BLaER1 (cell line): ENCODE measurements around the gene MYL7.
"Not testable (repeated sequence)": the region's sequence is repeated elsewhere in the genome, so short reads cannot be mapped to it uniquely, and the experiment has no call there.

Experiments used
- H3K27ac ChIP-seq: shearing (Covaris generic); formaldehyde crosslinking; 2 replicates; pipeline ENCODE4 v1.8.1; 2022
- H3K27me3 ChIP-seq: shearing (Covaris generic); formaldehyde crosslinking; 2 replicates; pipeline ENCODE4 v1.8.1; 2022
- H3K36me3 ChIP-seq: shearing (Covaris generic); formaldehyde crosslinking; 2 replicates; pipeline ENCODE4 v1.8.1; 2022
- H3K4me1 ChIP-seq: shearing (Covaris generic); formaldehyde crosslinking; 2 replicates; pipeline ENCODE4 v1.8.1; 2022
- H3K4me2 ChIP-seq: shearing (Covaris generic); formaldehyde crosslinking; 2 replicates; pipeline ENCODE4 v1.8.1; 2022
- H3K4me3 ChIP-seq: shearing (Covaris generic); formaldehyde crosslinking; 2 replicates; pipeline ENCODE4 v1.8.1; 2022
- H3K9ac ChIP-seq: shearing (Covaris generic); formaldehyde crosslinking; 2 replicates; pipeline ENCODE4 v1.8.1; 2022
- H3K9me3 ChIP-seq: shearing (Covaris generic); formaldehyde crosslinking; 2 replicates; pipeline ENCODE4 v1.8.1; 2022
- H4K20me1 ChIP-seq: shearing (Covaris generic); formaldehyde crosslinking; 2 replicates; pipeline ENCODE4 v1.8.1; 2022
- Cebpa-rat ChIP-seq: shearing (Covaris generic); IDR thresholded peaks from 2 replicates; pipeline ENCODE4 v1.8.1; 2022

MYL7 gene

DNA sequence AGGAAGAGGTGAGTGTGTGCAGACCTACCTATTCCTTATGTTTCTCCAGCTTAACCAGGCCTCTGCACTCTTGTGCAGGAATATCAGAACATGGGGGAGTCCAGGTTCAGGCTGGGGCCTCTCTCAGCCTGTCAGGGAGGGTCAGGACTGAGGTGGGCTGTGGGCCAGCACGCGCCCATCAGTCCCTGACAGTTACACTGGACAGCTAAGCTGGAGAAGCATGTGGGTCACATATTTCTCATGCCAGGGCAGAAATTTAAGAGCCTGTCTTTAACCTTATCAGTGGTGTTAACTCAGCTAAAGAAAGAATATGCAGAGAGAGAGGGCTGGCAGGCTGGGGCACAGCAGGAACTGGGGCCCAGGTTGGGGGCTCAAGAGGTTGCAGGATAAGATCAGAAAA lies 9.1 kb downstream of the MYL7 start:
- Histone ChIP-seq H3K27me3 (no peaks in the 10 kb centered on the region), H3K4me2 (no peak overlapping the region), H3K9me3 (no peaks in the 10 kb centered on the region), H4K20me1 (no peaks in the 10 kb centered on the region), H3K36me3 (no peaks in the 10 kb centered on the region), H3K27ac (peak overlapping the region; percentile 1; the same call in 1 of the 2 replicates), H3K4me1 (peaks cover 54% of the 10 kb centered on the region), H3K9ac (no peak overlapping the region), H3K4me3 (no peak overlapping the region)
- TF ChIP-seq Cebpa-rat = no peak

DNA sequence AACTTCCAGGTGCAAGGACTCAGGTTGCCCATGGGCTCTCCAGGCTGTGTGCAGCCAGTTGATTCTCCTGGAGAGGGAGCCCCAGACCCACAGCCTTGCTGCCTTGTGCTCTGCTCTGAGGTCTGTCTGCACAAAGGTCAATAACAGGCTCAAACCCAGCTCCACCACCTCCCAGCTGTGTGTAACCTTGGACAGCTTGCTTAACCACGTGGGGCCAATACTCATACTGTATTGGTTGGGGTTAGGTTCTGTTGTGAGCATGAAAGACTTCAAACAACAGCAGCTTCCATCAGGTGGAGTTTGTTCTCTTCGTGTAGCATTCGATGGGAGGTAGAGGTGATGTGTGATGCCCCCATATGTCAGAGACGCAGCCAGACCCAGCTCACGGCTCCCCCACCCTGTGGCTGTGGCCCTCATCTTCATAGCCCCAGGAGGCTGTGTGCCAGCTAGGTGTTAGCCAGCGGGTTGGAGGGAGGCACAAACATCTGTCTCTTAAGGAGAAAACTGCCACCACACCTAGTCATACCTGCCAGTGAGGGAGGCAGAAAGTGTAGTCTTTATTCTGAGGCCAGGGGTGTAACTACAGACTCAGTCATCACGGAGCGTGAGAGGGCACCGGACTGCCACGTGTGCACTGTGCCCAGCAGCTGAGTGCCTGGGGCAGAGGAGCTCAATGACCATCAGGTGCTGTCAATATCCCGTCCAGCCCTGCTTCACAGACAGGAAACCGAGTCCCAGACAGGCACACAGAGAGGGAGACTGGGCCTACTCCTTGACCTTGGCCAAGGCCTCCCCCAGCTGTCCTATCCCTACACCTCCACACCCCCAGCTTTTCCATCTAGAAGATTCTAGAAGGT lies 9.7 kb downstream of the MYL7 start:
- Histone ChIP-seq H4K20me1 (no peaks in the 10 kb centered on the region), H3K4me1 (peaks cover 60% of the 10 kb centered on the region), H3K27ac (0 out of 2 replicates have a peak overlapping the region, but pooled peaks have one; percentile 1), H3K4me3 (no peak overlapping the region), H3K9ac (no peak overlapping the region), H3K27me3 (no peaks in the 10 kb centered on the region), H3K4me2 (peak overlapping the region; percentile 82; the same call in 1 of the 2 replicates), H3K9me3 (no peaks in the 10 kb centered on the region), H3K36me3 (no peaks in the 10 kb centered on the region)
- no peak for TF ChIP-seq Cebpa-rat

DNA sequence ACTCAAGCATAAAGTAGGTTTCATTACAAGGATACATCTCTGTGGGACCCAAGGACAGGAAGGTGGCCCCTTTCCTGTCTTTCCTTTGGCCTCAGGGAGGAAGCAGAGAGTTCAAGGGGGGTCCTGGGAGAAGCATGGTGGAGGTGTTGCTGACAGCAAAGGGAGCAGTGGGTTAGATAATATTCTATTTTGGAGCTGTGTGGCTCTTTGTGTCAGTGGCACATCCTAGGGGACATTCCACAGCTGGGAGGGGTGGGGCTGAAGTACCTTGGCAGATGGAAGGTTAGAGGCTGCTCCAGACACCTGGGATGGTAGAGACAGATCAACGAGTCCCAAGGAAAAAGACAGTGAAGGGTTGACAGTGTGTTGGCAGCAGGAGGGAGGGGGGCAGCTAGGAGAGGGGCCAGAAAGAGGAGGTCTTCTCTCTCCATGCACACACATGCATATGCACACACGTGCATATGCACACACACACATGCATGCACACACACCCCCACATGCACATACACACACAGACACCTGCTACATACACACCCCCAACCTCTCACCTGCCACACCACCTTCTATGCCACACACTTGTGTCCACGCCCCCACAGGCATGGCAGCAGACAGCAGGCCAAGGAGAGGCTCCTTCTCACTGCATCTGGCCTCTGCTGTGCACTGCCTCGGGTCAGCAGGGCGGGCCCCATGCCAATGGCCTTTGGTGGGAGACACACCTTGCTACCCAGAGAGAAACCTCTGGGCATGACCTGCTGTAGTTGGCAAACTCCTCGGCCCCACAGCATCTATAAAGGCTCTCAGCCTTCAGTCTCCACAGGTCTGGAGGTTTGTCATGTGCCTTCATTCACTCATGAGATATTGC lies 12.2 kb downstream of the MYL7 start:
- no peak for TF ChIP-seq Cebpa-rat
- peak overlapping the region; percentile 82 for H3K4me2 ChIP-seq
- no peaks in the 10 kb centered on the region for H4K20me1 ChIP-seq
- H3K4me1 ChIP-seq = peaks cover 73% of the 10 kb centered on the region
- H3K9ac ChIP-seq = peak overlapping the region; percentile 42
- no peaks in the 10 kb centered on the region for H3K27me3 ChIP-seq
- peak overlapping the region; percentile 84 for H3K27ac ChIP-seq
- H3K4me3 ChIP-seq = peak overlapping the region; percentile 8; the same call in 1 of the 2 replicates
- H3K36me3 ChIP-seq = no peaks in the 10 kb centered on the region
- no peaks in the 10 kb centered on the region for H3K9me3 ChIP-seq

DNA sequence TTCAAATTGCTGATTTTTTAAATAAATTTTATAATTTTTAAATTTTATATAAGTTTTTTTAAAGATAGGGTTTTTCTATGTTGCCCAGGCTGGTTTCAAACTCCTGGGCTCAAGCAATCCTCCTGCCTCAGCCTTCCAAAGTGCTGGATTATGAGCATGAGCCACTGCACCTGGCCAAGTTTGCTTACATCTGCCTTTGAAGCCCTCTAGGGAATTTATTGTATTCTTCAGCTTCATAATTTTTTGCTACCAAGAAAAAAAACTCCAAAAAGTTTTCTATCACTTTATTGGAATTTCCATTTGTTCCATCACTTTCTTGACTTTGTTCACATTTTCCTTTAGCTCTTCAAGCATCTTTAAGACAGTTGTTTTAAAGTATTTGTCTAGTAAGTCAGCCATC lies 14.0 kb downstream of the MYL7 start:
- Histone ChIP-seq H3K27ac (peak overlapping the region; percentile 84), H3K36me3 (peaks cover under 1% of the 10 kb centered on the region)
- no peak for TF ChIP-seq Cebpa-rat

DNA sequence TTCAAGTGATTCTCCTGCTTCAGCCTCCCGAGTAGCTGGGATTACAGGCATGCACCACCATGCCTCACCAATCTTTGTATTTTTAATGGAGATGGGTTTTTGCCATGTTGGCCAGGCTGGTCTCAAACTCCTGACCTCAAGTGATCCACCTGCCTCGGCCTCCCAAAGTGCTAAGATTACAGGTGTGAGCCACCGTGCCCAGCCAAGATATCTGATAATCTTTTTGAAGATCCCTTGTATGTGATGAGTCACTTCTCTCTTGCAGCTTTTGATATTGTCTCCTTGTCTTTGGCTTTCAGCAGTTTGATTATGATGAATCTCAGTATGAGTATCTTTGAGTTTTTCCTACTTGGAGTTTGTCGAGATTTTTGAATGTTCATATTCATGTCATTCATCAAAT lies 14.6 kb downstream of the MYL7 start:
- peaks cover 87% of the 10 kb centered on the region for H3K4me1 ChIP-seq
- not testable (repeated sequence) for H3K9ac ChIP-seq, H3K36me3 ChIP-seq, H3K27ac ChIP-seq, H4K20me1 ChIP-seq, H3K4me3 ChIP-seq, H3K9me3 ChIP-seq, H3K4me2 ChIP-seq, H3K27me3 ChIP-seq

More for the DNA sequence above, 14.0 kb downstream of the MYL7 start:
- H3K4me2 ChIP-seq = peak overlapping the region; percentile 82
- peak overlapping the region; percentile 42; the same call in 1 of the 2 replicates for H3K9ac ChIP-seq
- H3K27me3 ChIP-seq = no peaks in the 10 kb centered on the region
- H4K20me1 ChIP-seq = no peaks in the 10 kb centered on the region
- peaks cover 82% of the 10 kb centered on the region for H3K4me1 ChIP-seq
- 0 out of 2 replicates have a peak overlapping the region, but pooled peaks have one; percentile 8 for H3K4me3 ChIP-seq
- H3K9me3 ChIP-seq = no peaks in the 10 kb centered on the region

DNA sequence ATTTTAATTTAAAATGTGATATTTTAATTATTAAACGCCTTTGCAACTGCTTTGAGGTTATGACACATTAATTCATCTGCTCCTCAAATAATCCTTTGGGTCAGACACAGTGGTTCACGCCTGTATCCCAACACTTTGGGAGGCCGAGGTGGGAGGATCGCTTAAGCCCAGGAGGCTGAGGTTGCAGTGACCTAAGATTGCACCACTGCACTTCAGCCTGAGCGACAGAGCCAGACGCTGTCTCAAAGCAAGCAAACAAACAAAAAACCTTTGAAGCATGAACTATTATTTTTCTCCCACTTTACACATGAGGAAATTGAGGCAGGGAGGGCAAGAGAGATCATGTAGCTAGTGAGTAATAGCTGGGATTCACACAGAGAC lies 16.3 kb downstream of the MYL7 start:
- no peaks in the 10 kb centered on the region for H3K27me3 ChIP-seq
- TF ChIP-seq Cebpa-rat = no peak

DNA sequence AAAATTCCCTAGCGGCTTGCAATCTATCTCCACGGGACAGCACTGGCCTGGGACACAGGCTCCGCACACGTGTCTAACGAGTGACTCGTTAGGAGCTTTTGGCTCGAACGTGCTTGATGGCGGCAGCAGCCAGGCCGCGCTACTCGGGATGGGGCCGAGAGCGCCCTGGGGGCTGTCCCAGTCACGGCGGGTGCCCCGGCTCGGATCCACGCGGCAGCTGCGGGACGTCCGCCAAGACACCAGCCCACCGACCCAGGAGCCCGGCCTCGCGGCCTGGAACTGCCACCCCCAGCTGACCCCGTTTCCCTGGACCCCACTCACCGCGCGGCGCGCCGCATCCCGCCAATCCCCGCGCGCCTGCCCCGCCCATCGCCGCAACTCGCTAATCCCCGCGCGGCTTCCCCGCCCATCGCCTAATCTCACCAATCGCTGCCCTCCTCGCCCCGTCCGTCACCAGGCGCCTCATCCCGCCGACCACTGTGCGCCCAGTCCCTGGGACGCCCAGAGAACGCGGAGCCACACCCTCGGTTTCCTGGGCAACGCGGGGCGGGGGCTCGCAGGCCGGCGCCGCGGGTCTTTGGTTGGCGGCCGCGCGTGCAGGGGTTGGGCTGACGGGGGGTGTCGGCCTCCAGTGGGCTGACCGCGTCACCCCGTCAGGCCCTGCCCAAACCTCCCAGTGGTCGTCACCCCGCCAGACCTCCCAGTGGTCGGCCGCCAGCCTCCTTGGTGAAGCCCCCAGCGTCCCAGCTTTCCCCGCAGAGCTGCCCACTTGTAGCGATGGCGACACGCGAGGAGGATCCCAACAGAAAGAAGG lies 17.7 kb downstream of the MYL7 start, which contains the start of gene POLD2:
TSS of gene POLD2 (minus strand) at position 359 of the 814 bp plus-strand sequence. CDS start 1,495 bp downstream, outside the sequence.
- TF ChIP-seq Cebpa-rat = no peak
- Histone ChIP-seq H3K27me3 (no peaks in the 10 kb centered on the region), H3K4me2 (peak within 1 kb of the TSS; percentile 97), H3K36me3 (peaks cover 36% of the 10 kb centered on the region), H3K4me3 (peak within 1 kb of the TSS; percentile 89), H3K9ac (peak within 1 kb of the TSS; percentile 83), H3K27ac (peak within 1 kb of the TSS; percentile 88), H4K20me1 (peaks cover 13% of the 10 kb centered on the region; the same call in 1 of the 2 replicates), H3K4me1 (peaks cover 82% of the 10 kb centered on the region), H3K9me3 (no peaks in the 10 kb centered on the region)

More for the DNA sequence above, 16.3 kb downstream of the MYL7 start:
- H3K4me1 ChIP-seq = peaks cover 87% of the 10 kb centered on the region
- peaks cover 5% of the 10 kb centered on the region; the same call in 1 of the 2 replicates for H4K20me1 ChIP-seq
- no peak overlapping the region for H3K9ac ChIP-seq
- H3K36me3 ChIP-seq = peaks cover 24% of the 10 kb centered on the region
- peak overlapping the region; percentile 97; the same call in 1 of the 2 replicates for H3K4me2 ChIP-seq
- H3K27ac ChIP-seq = no peak overlapping the region
- no peak overlapping the region for H3K4me3 ChIP-seq
- H3K9me3 ChIP-seq = no peaks in the 10 kb centered on the region

DNA sequence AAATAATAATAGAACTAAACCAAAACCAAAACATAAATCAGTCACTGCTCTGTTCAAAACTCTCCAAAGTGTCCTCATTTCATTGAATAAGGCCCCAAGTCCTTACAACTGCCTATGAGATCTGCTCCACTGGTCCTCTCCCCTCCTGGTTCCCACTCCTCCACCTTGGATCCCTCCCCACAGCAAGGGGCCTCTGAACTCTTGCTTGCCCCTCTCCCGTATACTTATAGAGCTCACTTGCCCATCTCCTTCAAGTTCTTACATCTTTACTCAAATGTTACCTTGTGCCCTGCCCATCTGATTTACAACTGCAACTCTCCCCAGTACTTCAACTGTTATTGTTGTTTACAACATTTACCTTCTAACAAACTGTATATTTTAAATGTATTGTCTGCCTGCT lies 18.6 kb downstream of the MYL7 start:
- Histone ChIP-seq H3K36me3 (peaks cover 45% of the 10 kb centered on the region), H3K27ac (peak overlapping the region; percentile 88), H3K9me3 (no peaks in the 10 kb centered on the region)

More for the DNA sequence above, 18.6 kb downstream of the MYL7 start:
- Histone ChIP-seq H3K9ac (peak overlapping the region; percentile 83), H3K4me2 (peak overlapping the region; percentile 97), H3K4me3 (peak overlapping the region; percentile 89), H4K20me1 (peaks cover 21% of the 10 kb centered on the region), H3K27me3 (no peaks in the 10 kb centered on the region), H3K4me1 (peaks cover 73% of the 10 kb centered on the region)
- TF ChIP-seq Cebpa-rat = no peak
